Glomerular visceral epithelial cell (primary cell): Measurements from ENCODE around the gene DNAJA1.

Experiments used
- DNase-seq: peaks from one replicate; pipeline ENCODE4 v3.0.0-alpha.2; 2016; ENCODE audit errors: extremely low spot score

The DNAJA1 gene

GRCh38 chr9:33029231-33029786 is 4.2 kb downstream of the DNAJA1 start:
- no peak for DNase-seq

GRCh38 chr9:33030285-33030684 is 5.2 kb downstream of the DNAJA1 start:
- DNase-seq: no peak

GRCh38 chr9:33032292-33032691 is 7.2 kb downstream of the DNAJA1 start:
- no peak for DNase-seq

GRCh38 chr9:33032865-33033264 is 7.8 kb downstream of the DNAJA1 start:
- no peak for DNase-seq

- no peak for DNase-seq
Measured at GRCh38 chr9:33040792-33041431, 15.8 kb downstream of the DNAJA1 start.

GRCh38 chr9:33041432-33042188 is 16.5 kb downstream of the DNAJA1 start:
- DNase-seq: no peak

- DNase-seq: peak; percentile 73
Measured at GRCh38 chr9:33042473-33042872, 17.4 kb downstream of the DNAJA1 start.

- DNase-seq: no peak
Measured at GRCh38 chr9:33043671-33044070, 18.6 kb downstream of the DNAJA1 start.

- DNase-seq: peak; percentile 79
Measured at GRCh38 chr9:33044162-33044673, 19.1 kb downstream of the DNAJA1 start.

- DNase-seq: no peak
Measured at GRCh38 chr9:33044677-33045282, 19.7 kb downstream of the DNAJA1 start.

- DNase-seq: no peak
Measured at GRCh38 chr9:33046061-33046460, 21.0 kb downstream of the DNAJA1 start.

- DNase-seq: no peak
Measured at GRCh38 chr9:33048054-33048465, 23.0 kb downstream of the DNAJA1 start.

GRCh38 chr9:33049680-33050361 is 24.7 kb downstream of the DNAJA1 start:
- DNase-seq: no peak

GRCh38 chr9:33051144-33051543 is 26.1 kb downstream of the DNAJA1 start:
- DNase-seq: no peak

- DNase-seq: no peak
Measured at GRCh38 chr9:33065157-33066076, 40.3 kb downstream of the DNAJA1 start.

- no peak for DNase-seq
Measured at GRCh38 chr9:33068991-33069390, 43.9 kb downstream of the DNAJA1 start.

- DNase-seq: peak; percentile 97
Measured at GRCh38 chr9:33076046-33077004, 51.3 kb downstream of the DNAJA1 start, which contains the start of gene SMU1. Gene SMU1, minus strand, starts transcription at chr9:33076674. Its CDS starts 66 bp downstream, at chr9:33076608.

GRCh38 chr9:33080534-33080933 is 55.5 kb downstream of the DNAJA1 start:
- DNase-seq: no peak

GRCh38 chr9:33081128-33081851 is 56.2 kb downstream of the DNAJA1 start:
- DNase-seq: peak; percentile 87
